Measurements from ENCODE around the gene ZNF148.

DNA sequence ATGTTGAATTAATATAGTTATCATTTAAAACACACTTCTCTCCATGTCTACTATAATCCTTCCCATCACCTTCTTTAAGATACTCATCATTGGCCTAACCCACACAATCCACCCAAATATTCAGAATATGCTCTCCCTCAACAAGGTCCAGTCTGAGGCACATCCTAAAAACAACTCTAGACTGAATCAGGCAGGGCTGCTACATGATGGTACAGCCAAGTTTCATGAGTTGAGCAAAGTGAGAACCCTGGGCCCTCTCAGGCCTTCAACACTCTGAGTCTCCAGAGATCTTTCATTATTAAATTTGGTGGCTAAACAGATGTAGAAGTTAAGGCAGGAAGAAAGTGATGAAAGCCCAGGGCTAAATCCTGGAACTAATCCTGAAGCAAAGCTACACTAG, 16.2 kb downstream of the ZNF148 start:
- TF ChIP-seq, protein P1, sequence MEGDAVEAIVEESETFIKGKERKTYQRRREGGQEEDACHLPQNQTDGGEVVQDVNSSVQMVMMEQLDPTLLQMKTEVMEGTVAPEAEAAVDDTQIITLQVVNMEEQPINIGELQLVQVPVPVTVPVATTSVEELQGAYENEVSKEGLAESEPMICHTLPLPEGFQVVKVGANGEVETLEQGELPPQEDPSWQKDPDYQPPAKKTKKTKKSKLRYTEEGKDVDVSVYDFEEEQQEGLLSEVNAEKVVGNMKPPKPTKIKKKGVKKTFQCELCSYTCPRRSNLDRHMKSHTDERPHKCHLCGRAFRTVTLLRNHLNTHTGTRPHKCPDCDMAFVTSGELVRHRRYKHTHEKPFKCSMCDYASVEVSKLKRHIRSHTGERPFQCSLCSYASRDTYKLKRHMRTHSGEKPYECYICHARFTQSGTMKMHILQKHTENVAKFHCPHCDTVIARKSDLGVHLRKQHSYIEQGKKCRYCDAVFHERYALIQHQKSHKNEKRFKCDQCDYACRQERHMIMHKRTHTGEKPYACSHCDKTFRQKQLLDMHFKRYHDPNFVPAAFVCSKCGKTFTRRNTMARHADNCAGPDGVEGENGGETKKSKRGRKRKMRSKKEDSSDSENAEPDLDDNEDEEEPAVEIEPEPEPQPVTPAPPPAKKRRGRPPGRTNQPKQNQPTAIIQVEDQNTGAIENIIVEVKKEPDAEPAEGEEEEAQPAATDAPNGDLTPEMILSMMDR (conservative IDR thresholded peaks at IDR 0.05) = no peak
- TF ChIP-seq ZFX (IDR thresholded peaks at IDR 0.05) = no peak

Data from C4-2B (cell line).